NCI-H460 (cell line): ENCODE data around the gene ZRANB3. TPM values are rescaled to one million over a fixed set of nuclear protein-coding genes. Genes with fewer than 3 reads are reported as not detected.

ENCODE experiments used
- DNase-seq: peaks from one replicate; pipeline ENCODE4 v3.0.0-alpha.2; 2016; ENCODE audit warnings: low read depth; ENCODE audit errors: extremely low read depth
- total RNA-seq: library from RNA; depleted of rRNA; stranded (reverse); fragments of >200 nt; shearing (Covaris generic); gene quantifications from 2 replicates; pipeline ENCODE4 v1.2.3, GENCODE V29; 2014

The ZRANB3 gene
- total RNA-seq, 1 experiment from 2014 or later, result 18.2 TPM

DNA sequence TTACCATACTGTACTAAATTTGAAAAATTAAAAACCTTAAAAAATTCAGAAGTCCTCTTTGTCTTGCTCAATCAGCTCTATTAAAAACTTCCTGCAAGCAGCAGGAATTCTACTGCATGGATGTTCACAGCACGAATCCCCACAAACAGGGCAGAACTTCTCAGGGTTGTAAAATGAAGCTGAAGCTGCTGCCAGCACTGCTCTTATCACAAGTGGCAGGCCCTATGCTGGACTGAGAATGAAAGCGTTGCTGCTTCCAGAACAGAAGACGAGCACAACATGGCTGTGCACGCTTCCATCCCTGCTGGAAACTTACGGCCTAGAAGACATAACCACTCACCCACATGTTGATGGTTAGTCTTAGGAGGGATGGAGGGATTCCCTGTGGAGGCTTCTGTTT is 345.0 kb downstream of the ZRANB3 start:
- no peak for DNase-seq

DNA sequence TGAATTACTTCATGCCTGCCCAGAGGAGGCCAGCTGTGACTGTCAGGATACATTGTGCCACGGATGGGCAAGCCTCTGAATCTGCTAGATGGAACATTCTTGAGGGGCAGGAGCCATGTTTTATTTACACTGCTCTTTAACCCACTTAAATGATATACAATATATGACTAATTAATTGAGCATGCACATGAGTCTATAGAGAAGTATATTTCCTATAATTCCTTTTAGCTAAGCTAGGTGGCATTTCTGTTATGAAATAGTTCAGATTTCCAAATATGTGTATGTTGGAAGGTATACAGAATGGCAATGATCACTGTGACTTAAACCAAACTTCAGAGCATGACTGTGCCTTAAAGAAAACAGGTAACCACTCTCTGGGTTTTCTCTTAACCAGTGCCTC is 347.2 kb downstream of the ZRANB3 start:
- DNase-seq, result no peak

DNA sequence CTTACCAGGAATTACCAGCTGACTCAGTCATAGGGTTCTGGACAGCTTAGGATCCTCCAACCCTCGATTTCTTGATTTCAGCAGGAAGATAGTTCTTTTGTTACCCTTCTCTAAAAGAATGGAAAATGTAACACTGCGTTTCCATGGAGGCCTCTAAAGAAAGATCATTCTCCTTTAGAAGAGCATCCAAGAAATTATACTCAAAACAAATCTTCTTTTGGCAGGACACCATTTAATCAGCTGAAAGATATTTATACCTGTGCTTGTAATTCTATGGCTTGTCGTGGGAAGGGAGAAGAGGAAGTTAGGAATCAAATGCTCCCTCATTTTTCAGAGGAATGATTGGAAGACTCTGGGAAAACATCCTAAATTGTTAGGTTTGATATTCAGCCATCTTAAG is 348.4 kb downstream of the ZRANB3 start:
- DNase-seq, result no peak

DNA sequence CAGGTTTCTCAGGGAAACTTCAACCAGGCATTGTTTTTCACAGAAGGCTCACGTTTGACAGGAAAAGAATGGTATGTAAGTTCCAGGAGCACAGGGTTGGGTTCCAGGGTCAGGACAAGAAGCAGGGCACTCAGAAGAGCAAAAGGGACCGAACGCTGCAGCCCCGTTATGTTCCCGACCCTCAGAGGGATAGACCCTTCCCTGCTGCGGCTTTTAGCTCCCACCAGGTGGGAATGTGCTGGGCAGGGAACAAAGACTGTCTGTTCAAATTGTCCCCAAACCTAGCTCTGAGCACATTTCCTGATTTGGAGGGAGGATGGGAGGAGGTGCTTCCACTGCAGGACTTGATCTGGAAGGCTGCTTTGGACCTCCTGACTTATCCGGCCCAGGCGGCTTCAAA is 348.8 kb downstream of the ZRANB3 start:
- DNase-seq, result no peak

DNA sequence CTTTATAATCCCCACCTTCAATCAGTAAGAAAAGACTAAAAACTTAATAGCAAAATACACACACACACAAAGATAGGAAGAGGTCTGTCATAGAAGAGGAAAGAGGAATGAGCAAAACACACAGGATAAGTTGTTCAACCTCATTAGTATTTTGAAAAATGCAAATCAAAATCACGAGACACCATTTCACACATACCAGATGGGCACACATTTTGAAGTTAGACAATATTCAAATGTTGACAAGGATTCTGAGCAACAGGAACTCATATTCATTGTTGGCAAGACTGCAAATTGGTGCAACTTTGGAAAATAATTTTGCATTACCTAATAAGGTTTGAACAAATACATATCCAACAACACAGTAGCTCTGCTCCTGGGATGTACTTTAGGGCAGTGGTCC is 351.3 kb downstream of the ZRANB3 start:
- DNase-seq, result no peak

DNA sequence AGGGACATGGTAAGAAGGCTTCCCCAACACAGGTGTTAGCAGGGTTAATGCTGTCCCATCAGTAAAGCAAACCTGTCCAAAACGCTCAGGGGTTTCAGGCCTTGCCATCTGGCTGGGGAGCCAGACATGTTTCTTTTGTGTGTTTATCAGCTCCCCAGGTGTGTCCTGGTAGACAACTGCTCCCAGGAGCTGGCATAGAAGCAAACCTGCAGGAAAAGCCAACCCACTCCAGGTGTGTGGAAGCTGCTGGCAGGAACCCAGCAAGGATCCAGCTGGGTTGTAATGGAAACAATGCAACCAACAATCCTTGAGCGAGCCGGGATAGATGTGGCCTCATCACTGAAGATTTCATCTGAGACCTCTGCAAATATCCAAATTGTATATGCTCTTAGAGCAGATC is 355.8 kb downstream of the ZRANB3 start:
- no peak for DNase-seq

DNA sequence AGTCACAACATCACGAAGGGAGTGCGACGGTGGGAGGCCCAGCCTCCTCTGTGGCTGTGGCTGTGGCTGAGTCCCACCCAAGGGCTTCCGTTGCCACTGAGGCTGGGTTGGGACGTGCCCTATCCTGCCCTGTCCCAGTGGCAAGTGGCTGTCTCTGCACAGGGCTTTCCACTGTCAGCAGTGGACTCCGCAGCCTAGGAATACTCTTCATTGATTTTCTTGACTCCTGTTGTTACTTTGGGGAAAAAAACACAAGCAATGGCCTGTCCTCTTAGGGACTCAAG is 356.3 kb downstream of the ZRANB3 start:
- DNase-seq, result no peak

DNA sequence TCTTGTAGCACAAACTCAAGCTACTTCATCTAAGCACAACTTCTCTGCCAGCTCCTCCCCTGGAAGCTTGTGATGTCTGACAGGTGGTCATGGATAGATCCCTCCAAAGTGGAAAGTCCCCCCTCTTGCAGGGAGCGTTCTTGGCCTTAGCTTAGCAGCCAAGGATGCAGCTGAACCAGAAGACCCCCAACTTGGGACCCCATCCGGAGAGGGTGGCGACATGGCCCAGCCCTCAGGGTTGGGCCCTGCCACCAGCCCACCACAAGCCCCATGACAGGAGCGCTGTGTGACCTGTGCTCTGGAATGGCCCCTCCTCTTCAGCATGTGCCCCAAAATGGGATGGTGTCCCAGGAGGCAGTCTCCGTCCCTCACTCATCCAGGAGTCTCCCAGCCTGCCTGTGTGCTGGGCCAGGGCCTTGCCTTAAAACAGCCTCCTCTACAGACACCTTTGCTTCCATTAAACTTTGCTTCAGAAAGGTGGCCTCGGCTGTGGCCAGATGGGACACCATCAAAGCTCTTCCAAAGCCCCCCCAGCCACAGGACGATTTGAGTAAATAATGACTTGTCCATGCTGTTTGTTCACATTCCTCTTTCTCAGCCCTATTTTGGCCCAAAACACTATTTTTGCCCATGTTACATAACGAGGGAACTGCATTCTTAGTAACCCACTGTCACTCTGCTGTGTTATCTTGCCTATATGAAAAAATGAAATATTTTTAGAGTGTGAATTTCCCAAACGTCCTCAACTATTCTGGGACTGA is 356.8 kb downstream of the ZRANB3 start:
- DNase-seq, result no peak

DNA sequence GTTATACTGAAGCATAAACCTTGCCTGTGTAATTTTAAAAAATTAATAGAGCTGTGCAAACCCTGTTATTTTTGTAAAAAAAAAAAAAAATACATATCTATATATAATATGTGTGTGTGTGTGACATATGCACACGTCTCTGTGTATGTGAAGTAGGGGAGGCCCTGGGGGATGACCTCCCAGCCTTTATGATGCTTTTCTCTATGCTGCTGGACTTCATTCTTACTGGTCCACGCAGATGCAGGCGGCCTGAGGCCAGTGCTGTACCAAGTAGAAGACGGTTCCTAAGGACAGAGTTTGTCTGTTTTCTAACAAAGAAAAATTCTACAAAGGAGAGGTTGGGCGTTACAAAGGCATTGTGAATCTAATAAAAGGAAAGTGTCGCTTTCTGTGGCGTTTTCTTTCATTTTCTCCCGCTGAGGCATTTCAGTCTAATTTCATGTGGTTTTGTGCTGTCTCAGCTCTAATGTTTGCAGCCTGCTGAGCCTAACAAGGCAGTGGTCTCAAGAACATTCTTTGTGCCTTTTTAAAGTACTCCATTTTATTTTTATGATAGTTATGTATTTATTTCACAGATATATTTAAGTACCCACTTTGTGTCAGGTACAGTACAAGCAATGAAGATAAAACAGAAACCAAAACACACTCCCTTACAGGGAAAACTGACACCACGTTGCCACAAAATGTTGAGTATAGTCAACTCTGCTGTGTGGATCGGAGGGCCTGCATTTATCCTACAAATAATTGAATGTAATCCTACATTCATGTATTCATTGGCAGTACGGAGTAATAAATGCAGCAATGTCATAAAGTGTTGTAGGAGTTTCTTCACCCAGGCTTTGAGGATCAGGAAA is 360.9 kb downstream of the ZRANB3 start:
- DNase-seq, result no peak

DNA sequence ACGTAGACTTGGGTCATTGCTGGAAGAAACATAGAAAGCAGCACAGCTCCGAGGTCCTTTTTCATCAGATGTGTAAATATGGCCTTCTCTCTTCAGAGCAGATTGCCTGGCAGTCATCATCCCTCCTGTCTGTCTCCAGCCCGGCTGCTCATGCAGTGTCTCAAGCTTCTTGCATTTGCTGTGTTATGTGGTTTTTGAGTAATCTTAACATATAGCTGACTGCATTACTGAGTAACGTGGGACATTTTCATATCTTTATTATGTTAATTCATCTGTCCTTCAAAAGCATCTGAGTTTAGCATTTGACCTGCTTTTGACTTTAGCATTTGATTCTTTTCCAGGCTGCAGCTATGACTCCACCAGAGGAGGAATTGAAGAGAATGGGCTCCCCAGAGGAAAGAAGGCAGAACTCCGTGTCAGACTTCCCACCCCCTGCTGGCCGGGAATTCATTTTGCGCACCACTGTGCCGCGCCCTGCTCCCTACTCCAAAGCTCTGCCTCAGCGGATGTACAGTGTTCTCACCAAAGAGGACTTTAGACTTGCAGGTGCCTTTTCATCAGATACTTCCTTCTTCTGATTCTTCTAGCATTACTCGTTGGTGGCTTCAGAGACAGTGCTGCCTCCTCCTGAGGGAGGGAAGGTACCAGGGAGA is 362.7 kb downstream of the ZRANB3 start:
- DNase-seq, result no peak

DNA sequence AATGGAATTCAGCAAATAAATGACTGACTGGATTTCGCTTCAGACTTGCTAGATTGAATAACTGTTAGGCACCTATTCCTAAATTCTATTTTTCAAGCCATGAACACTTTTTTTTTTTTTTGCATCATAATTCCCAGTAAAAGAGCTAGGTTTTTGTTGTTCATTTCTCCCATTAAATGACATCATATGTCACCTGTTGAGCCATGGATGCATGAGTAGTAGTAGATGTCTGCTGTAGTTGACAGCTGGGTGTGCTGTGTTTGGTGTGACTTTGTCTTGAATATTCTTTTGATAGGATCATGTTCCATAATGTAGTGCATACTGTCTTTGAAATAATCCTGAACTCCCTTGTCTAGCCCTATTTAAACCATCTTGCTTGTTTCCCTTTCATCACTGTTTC is 363.7 kb downstream of the ZRANB3 start:
- no peak for DNase-seq

DNA sequence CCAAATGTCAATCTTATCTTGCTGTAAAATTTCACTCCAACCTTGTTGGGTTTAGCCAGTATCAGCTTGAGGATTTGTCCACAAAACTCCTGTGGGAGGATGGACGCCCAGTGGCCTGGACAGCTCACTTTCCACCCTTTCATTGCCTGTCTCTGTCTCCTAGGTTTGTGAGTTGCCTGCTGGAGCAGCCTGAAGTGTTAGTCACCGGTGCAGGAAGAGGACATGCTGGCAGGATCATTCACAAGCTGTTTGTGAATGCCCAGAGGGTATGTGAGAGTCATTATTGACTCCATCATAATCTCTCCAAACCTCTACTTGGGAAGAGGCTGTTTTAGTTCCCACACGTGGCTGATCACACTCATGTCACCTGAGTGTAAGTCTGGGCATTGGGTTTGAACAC is 366.6 kb downstream of the ZRANB3 start:
- peak; percentile 2 for DNase-seq

DNA sequence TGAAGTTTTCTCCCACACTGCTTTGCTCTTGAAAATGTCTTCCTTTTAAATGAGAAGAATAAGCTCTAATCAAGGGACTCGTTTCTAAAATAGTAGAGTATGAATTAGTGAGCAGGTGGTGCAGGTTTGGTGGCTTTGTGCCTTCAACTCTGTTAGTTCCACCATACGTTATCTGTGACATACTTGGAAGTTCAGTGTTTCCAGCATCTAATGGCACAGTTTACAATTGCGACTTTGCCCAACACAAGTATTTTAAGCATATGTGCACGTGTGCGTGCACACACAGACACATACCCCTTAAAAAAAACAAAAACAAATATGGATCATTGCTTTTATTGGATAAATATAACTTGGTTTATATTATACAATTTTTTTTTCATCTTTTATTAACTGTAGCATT is 367.1 kb downstream of the ZRANB3 start:
- DNase-seq, result no peak

DNA sequence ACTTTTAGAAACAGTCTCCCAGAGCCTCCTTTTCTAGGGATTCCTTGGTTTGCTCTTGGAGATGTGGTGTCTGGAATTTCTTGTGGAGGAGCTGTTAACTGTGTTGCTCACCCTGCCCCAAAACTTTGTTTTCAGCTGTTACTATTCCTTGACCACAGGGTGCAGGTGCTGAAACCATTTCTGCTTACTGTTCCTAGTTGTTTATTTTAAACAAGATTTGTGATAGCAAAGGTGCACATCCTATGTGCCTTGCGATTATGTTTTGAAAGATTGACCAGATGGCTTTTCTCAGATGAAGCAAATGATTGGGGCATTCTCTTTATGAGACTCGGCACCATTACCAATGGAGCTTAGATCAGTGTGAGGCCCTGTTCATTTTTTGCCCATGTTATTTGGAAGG is 367.7 kb downstream of the ZRANB3 start:
- no peak for DNase-seq

DNA sequence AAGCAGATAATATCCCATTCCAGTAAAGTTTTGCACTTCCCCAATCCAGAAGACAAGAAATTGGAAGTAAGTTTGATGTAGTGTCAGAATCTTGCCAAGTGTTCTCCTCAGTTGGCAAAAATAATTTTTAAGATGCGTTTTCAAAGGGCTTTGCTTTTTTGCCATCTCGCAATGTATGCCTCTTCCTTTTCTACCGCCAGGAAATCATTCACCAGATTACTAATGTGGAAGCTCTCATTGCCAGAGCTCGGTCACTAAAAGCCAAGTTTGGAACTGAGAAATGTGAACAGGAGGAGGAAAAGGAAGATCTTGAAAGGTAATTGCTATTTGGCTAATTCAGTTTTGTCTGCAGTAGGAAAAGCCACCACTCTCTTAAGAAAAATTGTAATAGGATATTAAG is 368.2 kb downstream of the ZRANB3 start:
- no peak for DNase-seq

DNA sequence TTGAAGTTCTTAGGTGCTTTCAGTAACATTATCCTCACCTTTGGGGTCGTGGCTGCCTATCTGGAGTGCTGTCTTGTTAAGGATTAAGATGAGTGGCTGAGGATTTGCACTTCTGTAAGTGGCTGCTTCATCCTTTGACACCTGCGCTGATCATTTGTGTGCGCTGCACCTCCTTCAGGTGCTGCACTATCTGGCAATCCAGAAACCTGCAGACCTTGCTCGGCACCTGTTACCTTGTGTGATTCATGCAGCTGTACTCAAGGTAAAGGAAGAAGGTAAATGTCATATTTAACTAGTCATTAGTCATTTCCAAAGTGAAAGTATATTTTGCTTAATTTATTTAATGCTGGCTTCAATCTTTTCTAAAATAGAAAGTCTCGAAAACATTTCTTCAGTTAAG is 368.6 kb downstream of the ZRANB3 start:
- DNase-seq, result no peak

DNA sequence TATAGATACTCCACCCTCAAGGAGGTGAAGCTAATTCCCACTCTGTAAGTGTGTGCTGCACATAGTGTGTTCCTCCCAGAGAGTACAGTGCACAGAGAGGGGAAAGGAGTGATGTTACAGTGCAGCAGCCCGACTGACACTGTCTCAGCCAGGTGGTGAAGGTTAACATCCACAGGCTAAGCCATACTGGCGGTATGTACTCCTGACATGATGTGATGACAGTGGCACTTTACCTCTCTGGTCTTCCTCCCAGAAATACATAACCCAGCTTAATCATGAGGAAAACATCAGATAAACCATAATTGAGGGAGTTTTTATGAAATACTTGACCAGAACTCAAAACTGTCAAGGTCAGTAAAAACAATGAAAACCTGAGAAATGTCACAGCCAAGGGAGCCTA is 371.8 kb downstream of the ZRANB3 start:
- no peak for DNase-seq

DNA sequence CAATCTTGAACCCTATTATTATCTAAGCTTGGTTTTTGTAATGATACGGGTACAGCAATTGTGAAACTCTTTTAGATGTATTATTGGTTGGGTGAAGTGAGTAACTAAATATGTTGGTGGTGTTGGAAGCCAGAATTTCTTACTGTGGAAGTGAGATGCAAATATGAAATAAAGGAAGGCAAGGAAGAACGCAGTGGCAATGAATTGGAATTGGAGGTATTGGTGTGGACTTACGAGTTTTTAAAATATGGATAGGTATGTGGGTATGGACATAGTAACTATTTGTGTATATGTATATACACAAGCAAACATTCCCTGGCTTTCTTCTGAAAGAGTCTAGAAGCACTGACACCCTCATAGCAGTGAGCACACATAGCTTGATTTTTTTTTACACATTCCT is 373.2 kb downstream of the ZRANB3 start:
- no peak for DNase-seq

DNA sequence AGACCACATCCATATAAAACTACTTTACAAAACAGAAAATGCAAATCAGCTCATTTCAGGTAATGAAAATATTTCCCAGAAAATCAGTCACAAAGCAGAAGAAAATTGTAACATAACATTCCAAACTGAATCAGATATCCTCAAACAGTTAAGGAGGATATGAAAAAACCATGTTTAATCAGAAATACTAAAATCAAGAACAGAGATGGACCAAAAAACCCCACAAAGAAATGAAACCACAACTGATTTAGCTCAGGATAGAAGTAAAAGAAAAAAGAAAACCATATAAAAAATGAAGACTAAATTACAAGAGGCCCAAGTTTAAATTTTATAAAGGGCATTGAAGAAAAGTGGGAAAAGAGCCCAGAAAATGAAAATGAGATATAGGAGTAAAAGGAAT is 376.1 kb downstream of the ZRANB3 start:
- no peak for DNase-seq

DNA sequence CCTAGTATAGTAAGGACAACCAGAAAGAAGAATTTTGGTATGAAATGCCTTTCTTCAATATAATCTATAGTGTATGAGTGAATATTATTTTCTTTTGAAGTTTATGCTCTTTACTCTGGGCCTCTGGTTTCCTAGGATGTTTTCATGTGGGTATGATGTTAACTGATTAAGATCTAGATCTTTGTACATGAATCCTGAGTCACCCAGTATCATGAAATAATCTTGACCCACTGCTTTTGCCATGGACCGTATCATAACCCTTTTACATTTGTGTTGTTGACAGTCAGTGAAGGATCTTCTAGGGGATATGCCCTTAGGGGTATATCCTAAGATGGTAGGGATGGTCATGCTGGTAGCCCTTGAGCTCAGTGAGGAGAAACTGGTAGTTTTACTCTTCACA is 378.7 kb downstream of the ZRANB3 start:
- DNase-seq, result no peak

DNA sequence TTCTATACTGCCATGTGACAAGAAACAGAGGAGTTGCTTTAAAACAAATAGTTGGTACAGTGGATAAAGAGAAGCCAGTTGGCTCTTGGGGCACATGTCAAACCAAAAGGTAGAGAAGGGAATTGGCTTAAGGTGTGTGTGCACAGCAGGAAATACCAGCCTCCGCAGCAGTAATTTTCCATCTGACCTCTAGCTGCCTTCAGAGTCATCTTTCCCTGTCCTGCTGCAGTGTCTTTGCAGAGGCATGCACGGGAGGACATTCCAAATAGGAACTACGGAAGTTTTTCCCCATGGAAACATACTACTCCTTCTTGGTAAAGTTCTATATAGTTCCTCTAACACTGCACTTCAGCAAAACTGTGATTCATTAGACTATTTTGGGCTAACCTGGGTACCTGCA is 379.4 kb downstream of the ZRANB3 start:
- no peak for DNase-seq

DNA sequence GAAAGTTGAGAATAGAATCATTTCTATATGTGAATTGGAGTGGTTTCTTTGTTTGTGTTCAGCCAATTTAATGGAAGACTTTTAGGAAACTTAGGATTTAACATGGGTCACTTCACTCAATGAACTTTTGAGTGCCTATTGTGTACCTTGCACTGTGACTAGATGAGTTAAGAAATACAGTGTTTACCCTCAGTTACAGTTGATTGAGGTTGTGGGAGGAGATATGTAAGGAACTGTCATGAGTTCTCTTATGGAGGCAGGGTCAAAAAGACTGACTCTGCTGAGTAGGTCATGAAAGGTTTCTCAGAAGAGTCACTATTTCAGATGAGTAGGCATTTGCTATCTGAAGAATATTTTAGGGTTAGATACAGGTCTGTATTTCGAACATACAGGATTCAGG is 380.3 kb downstream of the ZRANB3 start:
- no peak for DNase-seq
